ENCODE measurements around the gene SPTLC1. TPM values are rescaled to one million over a fixed set of nuclear protein-coding genes. Genes with fewer than 3 reads are reported as not detected.
"Not testable (repeated sequence)": the region's sequence is repeated elsewhere in the genome, so short reads cannot be mapped to it uniquely, and the experiment has no call there.

Gene SPTLC1
- total and polyA plus RNA-seq, 10 of the 15 experiments (the other 5 are each of a cell fraction or from before 2014, with no cell fraction given), result 38.0 to 68.7 (median 52.8) TPM

DNA sequence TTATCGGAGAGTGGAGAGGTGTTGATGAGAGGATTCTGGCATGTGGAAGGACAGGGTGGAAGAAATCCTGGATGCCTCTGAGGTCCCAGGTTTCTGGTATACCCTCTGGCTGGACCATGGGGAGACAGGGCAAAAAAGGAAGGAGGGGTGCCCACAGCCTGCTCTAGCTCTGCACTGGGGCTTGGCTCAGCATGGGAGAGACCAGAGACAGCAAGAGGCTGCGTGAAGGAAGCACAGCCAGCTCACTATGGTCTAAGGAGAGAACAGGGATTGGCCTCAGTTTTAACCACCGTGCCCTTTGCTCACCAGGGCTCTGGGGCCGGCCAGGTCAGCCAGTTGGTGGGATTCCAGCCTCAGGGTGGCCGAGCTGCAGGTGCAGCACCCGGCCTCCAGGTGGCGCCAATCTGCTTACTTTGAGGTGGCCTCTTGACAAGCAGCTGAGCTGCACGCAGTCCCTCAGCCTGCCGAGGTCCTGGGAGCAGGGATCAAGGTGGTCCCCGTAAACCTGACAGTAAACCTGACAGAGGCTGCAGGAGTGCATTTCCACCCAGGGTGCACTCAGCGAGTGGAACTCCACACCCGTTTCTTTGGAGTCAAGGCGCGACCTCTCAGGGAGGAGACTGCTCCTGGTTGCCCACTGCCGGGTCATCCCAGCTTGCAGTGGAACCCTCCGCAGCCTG is 25.0 kb upstream of the SPTLC1 start (continued):
- TF ChIP-seq, protein P1, sequence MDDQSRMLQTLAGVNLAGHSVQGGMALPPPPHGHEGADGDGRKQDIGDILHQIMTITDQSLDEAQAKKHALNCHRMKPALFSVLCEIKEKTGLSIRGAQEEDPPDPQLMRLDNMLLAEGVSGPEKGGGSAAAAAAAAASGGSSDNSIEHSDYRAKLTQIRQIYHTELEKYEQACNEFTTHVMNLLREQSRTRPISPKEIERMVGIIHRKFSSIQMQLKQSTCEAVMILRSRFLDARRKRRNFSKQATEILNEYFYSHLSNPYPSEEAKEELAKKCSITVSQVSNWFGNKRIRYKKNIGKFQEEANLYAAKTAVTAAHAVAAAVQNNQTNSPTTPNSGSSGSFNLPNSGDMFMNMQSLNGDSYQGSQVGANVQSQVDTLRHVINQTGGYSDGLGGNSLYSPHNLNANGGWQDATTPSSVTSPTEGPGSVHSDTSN (IDR thresholded peaks at IDR 0.05; ENCODE audit: insufficient replicate concordance, low read depth, low read length), result peak; percentile 25
- TF ChIP-seq BCL11A (IDR thresholded peaks at IDR 0.05; ENCODE audit: low read depth, low read length) (no peak), SMC3 (IDR thresholded peaks at IDR 0.05; ENCODE audit: borderline replicate concordance, low read length) (peak; percentile 59), YY1 (IDR thresholded peaks at IDR 0.05; ENCODE audit: low read depth, low read length) (0 out of 2 replicates have a peak, but pooled peaks have one; percentile 46)
- TF ChIP-seq, protein P2, sequence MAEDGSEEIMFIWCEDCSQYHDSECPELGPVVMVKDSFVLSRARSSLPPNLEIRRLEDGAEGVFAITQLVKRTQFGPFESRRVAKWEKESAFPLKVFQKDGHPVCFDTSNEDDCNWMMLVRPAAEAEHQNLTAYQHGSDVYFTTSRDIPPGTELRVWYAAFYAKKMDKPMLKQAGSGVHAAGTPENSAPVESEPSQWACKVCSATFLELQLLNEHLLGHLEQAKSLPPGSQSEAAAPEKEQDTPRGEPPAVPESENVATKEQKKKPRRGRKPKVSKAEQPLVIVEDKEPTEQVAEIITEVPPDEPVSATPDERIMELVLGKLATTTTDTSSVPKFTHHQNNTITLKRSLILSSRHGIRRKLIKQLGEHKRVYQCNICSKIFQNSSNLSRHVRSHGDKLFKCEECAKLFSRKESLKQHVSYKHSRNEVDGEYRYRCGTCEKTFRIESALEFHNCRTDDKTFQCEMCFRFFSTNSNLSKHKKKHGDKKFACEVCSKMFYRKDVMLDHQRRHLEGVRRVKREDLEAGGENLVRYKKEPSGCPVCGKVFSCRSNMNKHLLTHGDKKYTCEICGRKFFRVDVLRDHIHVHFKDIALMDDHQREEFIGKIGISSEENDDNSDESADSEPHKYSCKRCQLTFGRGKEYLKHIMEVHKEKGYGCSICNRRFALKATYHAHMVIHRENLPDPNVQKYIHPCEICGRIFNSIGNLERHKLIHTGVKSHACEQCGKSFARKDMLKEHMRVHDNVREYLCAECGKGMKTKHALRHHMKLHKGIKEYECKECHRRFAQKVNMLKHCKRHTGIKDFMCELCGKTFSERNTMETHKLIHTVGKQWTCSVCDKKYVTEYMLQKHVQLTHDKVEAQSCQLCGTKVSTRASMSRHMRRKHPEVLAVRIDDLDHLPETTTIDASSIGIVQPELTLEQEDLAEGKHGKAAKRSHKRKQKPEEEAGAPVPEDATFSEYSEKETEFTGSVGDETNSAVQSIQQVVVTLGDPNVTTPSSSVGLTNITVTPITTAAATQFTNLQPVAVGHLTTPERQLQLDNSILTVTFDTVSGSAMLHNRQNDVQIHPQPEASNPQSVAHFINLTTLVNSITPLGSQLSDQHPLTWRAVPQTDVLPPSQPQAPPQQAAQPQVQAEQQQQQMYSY (CRISPR knock-in tag; IDR thresholded peaks at IDR 0.05), result no peak

DNA sequence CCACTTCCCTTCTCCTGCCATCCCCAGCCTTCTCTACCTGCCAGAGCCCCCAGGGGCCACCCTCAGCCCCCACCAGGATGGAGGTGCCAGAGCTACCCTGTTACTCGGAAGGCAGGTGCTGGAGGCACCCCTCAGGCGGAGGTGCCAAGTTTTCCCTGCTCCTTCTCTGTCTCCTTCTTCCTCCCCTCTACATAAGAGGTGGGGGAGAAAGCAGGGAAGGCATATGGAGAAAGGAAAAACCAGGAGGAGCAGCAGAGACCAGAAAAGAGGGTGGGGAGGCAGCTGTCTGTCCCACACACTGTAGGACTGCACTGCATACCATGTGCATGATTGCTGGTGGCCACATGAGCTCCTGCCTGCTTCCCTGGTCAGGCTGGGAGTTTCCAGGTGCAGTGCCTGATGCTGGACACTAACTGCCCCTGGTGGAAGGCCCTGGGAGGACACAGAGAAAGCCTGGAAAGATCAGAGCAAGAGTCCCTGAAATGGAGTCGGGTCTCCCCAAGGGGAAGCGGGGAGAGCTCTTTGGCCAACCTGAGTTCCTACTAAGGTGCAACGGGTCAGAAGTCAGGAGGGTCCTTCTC is 23.8 kb upstream of the SPTLC1 start:
- H3K27me3 ChIP-seq (replicated peaks in 1 of 2; ENCODE audit: control insufficient read depth in 2 of 2, insufficient read depth in 2 of 2, low read length in 1 of 2); H3K9ac ChIP-seq (ENCODE audit: control insufficient read depth, insufficient read depth, low read length); ATAC-seq; H3K36me3 ChIP-seq (ENCODE audit: control insufficient read depth in 2 of 2, insufficient read depth in 2 of 2, low read length in 1 of 2); H3K9me3 ChIP-seq (replicated peaks; ENCODE audit: control insufficient read depth, insufficient read depth, low read length); H3K79me2 ChIP-seq (ENCODE audit: control insufficient read depth, insufficient read depth, low read length); FAIRE-seq; H3K27ac ChIP-seq (ENCODE audit: control insufficient read depth, insufficient read depth); BruUV-seq (replicated peaks); H2AFZ ChIP-seq (ENCODE audit: control insufficient read depth, low read depth, low read length); DNase-seq (ENCODE audit: low read depth, low spot score); H3K4me2 ChIP-seq (ENCODE audit: control insufficient read depth, insufficient read depth); H4K20me1 ChIP-seq (ENCODE audit: control insufficient read depth, insufficient read depth); H3K4me1 ChIP-seq (ENCODE audit: control insufficient read depth, insufficient read depth, low read length); H3K4me3 ChIP-seq: not testable (repeated sequence)
- ChIA-PET RAD21 (ENCODE audit: unreplicated experiment) (interaction anchor here (0.6 to 3.8 kb wide), 22 partner anchors 9 to 1224 kb away, joined by 3 to 20 read pairs (median 5); partner anchors contain the start of gene CENPP), POLR2A (interaction anchor here (1.4 kb wide), 1 partner anchor 492 kb away, joined by 3 read pairs; no protein-coding TSS in a partner anchor), CTCF (interaction anchor here (0.5 to 5.3 kb wide), 55 partner anchors 9 to 1289 kb away, joined by 3 to 55 read pairs (median 5); partner anchors contain the start of genes CENPP and IARS1), SMC1A (ENCODE audit: uncharacterized antibody, unreplicated experiment) (interaction anchor here (1.2 to 3.6 kb wide), 9 partner anchors 9 to 495 kb away, joined by 3 to 22 read pairs (median 8); no protein-coding TSS in a partner anchor)
- intact Hi-C loops (cut with micrococcal nuclease; ENCODE audit: unreplicated experiment) (loop anchor here (5.0 kb wide), 2 partner anchors 103 to 653 kb away; no protein-coding TSS in a partner anchor), in situ Hi-C loops (cut with MboI) (loop anchor here (5.0 kb wide), 2 partner anchors 498 to 653 kb away; no protein-coding TSS in a partner anchor)
- WGBS (ENCODE audit: insufficient coverage, insufficient replicate concordance, low lambda C conversion rate, missing lambda C conversion rate), result 56% methylated on average over 5 of the region's 5 CpGs

Data from GM12878 (cell line).